K562 (cell line): ENCODE data around the gene CDK1. TPM values are rescaled to one million over a fixed set of nuclear protein-coding genes. Genes with fewer than 3 reads are reported as not detected.

Experiments used
- CHD7 ChIP-seq: fragments of 200-600 bp; sonication (generic); IDR thresholded peaks from one replicate; pipeline ENCODE4 v1.6.1; 2012; ENCODE audit warnings: mild to moderate bottlenecking, low read depth, low read length, inconsistent platforms
- GMEB1 ChIP-seq: fragments of 250-450 bp; sonication (Bioruptor Pico); IDR thresholded peaks from 2 replicates; pipeline ENCODE4 v1.4.0; 2020; ENCODE audit warnings: mild to moderate bottlenecking
- HMG20A ChIP-seq: fragments of 450-650 bp; formaldehyde crosslinking; conservative IDR thresholded peaks from 2 replicates; pipeline ENCODE4 v1.4.0; 2020; ENCODE audit warnings: mild to moderate bottlenecking, mixed read lengths
- OTX1 ChIP-seq: fragments of 450-650 bp; formaldehyde crosslinking; IDR thresholded peaks from 2 replicates; pipeline ENCODE4 v1.4.0; 2022; ENCODE audit warnings: mild to moderate bottlenecking
- PTRF ChIP-seq: fragments of 450-650 bp; IDR thresholded peaks from 2 replicates; pipeline ENCODE4 v1.6.1; 2016; ENCODE audit warnings: mild to moderate bottlenecking, missing genetic modification characterization, missing compliant biosample characterization
- SRSF9 ChIP-seq: fragments of 200-400 bp; formaldehyde crosslinking; IDR thresholded peaks from 2 replicates; pipeline ENCODE4 v1.6.1; 2017; ENCODE audit warnings: low read depth, low read length, borderline replicate concordance
- ZNF583 ChIP-seq: fragments of 250-450 bp; sonication (Bioruptor Pico); IDR thresholded peaks from 2 replicates; pipeline ENCODE4 v1.4.0; 2020
- polyA plus RNA-seq, 8 experiments: library from polyadenylated mRNA; depleted of rRNA in 4 of 8; stranded (reverse) in 5 of 8; unstranded in 3 of 8; fragments of >200 nt; fragmentation: Nextera tagmentation in 2 of 8; fragmentation: Illumina TruSeq in 1 of 8; extraction: Ambion mirVana in 2 of 8; extraction: Trizol in 1 of 8; gene quantifications; 2 replicates each; pipeline versions ENCODE4 v1.2.1 to v1.2.3, GENCODE V29; 2011 to 2014; ENCODE audit warnings: inconsistent platforms in 1 of 8, missing spikeins in 1 of 8
- total RNA-seq, 7 experiments: library from RNA; depleted of rRNA in 6 of 7; stranded (reverse); fragments of >200 nt in 6 of 7; fragmentation: Illumina TruSeq in 2 of 7; extraction: Trizol in 2 of 7; gene quantifications; 2 replicates each; pipeline versions ENCODE4 v1.2.1 to v1.2.3, GENCODE V29; 2011 to 2021; ENCODE audit warnings: low replicate concordance in 1 of 7
- TF ChIP-seq, protein P1 (sequence below): fragments of 450-650 bp; IDR thresholded peaks from 2 replicates; pipeline ENCODE4 v1.6.1; 2018; ENCODE audit warnings: mild to moderate bottlenecking, low read depth; ENCODE audit not compliant: partially characterized antibody
- TF ChIP-seq, protein P2 (sequence below): fragments of 450-650 bp; formaldehyde crosslinking; IDR thresholded peaks from 2 replicates; pipeline ENCODE4 v1.4.0; 2020; ENCODE audit warnings: mild to moderate bottlenecking, moderate library complexity

Gene CDK1
- total and polyA plus RNA-seq, 9 of the 15 experiments (the other 6 are each of a cell fraction or from before 2014, with no cell fraction given): 156 to 685 (median 236) TPM

- TF ChIP-seq HMG20A (CRISPR knock-in tag): no peak
- TF ChIP-seq CHD7: no peak
- TF ChIP-seq ZNF583 (CRISPR knock-in tag): no peak
- TF ChIP-seq, protein P1, sequence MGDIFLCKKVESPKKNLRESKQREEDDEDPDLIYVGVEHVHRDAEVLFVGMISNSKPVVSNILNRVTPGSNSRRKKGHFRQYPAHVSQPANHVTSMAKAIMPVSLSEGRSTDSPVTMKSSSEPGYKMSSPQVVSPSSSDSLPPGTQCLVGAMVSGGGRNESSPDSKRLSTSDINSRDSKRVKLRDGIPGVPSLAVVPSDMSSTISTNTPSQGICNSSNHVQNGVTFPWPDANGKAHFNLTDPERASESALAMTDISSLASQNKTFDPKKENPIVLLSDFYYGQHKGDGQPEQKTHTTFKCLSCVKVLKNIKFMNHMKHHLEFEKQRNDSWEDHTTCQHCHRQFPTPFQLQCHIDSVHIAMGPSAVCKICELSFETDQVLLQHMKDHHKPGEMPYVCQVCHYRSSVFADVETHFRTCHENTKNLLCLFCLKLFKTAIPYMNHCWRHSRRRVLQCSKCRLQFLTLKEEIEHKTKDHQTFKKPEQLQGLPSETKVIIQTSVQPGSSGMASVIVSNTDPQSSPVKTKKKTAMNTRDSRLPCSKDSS: no peak
- TF ChIP-seq SRSF9: no peak
- TF ChIP-seq, protein P2, sequence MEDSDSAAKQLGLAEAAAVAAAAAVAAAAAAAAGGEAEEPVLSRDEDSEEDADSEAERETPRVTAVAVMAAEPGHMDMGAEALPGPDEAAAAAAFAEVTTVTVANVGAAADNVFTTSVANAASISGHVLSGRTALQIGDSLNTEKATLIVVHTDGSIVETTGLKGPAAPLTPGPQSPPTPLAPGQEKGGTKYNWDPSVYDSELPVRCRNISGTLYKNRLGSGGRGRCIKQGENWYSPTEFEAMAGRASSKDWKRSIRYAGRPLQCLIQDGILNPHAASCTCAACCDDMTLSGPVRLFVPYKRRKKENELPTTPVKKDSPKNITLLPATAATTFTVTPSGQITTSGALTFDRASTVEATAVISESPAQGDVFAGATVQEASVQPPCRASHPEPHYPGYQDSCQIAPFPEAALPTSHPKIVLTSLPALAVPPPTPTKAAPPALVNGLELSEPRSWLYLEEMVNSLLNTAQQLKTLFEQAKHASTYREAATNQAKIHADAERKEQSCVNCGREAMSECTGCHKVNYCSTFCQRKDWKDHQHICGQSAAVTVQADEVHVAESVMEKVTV (CRISPR knock-in tag): peak; percentile 50; the same call in 1 of the 2 replicates
- no peak for TF ChIP-seq GMEB1 (CRISPR knock-in tag)
- no peak for TF ChIP-seq PTRF
- no peak for TF ChIP-seq OTX1 (CRISPR knock-in tag)
Measured at GRCh38 chr10:60820093-60820754, 41.9 kb downstream of the CDK1 start (continued).
